OCI-LY3 (cell line): ENCODE data around the gene RAP1GDS1.

Source experiments
- H2AFZ ChIP-seq: fragments of 200-600, 300-600 bp; shearing (Covaris generic); 2 replicates; pipeline ENCODE4 v1.6.0; 2014; ENCODE audit warnings: antibody characterized with exemption, low read depth, low read length
- H3K27ac ChIP-seq: fragments of 200-600, 300-600 bp; sonication (generic); 2 replicates; pipeline ENCODE4 v1.5.1; 2014; ENCODE audit warnings: mild to moderate bottlenecking, low read length, moderate library complexity, mixed read lengths
- H3K27me3 ChIP-seq: fragments of 200-600, 300-600 bp; sonication (generic); 2 replicates; pipeline ENCODE4 v1.6.1; 2014; ENCODE audit warnings: low read depth, low read length, mixed read lengths
- H3K36me3 ChIP-seq: fragments of 200-600, 300-600 bp; sonication (generic); replicated peaks from 2 replicates; pipeline ENCODE3; 2014; ENCODE audit warnings: low read depth, low read length, mixed read lengths
- H3K4me1 ChIP-seq: fragments of 300-600, 200-600 bp; sonication (generic); 2 replicates; pipeline ENCODE4 v1.6.1; 2014; ENCODE audit warnings: low read length, mixed read lengths
- H3K4me2 ChIP-seq: fragments of 200-600, 300-600 bp; sonication (generic); 2 replicates; pipeline ENCODE4 v1.6.1; 2014; ENCODE audit warnings: low read length, mixed read lengths
- H3K4me3 ChIP-seq: fragments of 300-600, 200-600 bp; sonication (generic); 2 replicates; pipeline ENCODE4 v1.5.1; 2014; ENCODE audit warnings: antibody characterized with exemption, mild to moderate bottlenecking, low read length, moderate library complexity
- H3K79me2 ChIP-seq: fragments of 300-600, 200-600 bp; shearing (Covaris generic); 2 replicates; pipeline ENCODE4 v1.6.1; 2014; ENCODE audit warnings: mild to moderate bottlenecking, low read length, mixed read lengths
- H3K9ac ChIP-seq: fragments of 300-600, 200-600 bp; shearing (Covaris generic); 2 replicates; pipeline ENCODE4 v1.6.0; 2014; ENCODE audit warnings: mild to moderate bottlenecking, low read length, moderate library complexity
- H3K9me3 ChIP-seq: fragments of 200-600, 300-600 bp; shearing (Covaris generic); 2 replicates; pipeline ENCODE4 v1.6.1; 2014; ENCODE audit warnings: low read length, mixed read lengths; ENCODE audit not compliant: insufficient read depth
- H4K20me1 ChIP-seq: fragments of 200-600, 300-600 bp; sonication (generic); 2 replicates; pipeline ENCODE4 v1.6.1; 2016; ENCODE audit warnings: low read length, mixed read lengths; ENCODE audit not compliant: insufficient read depth
- EZH2phosphoT487 ChIP-seq: fragments of 200-600 bp; shearing (Covaris generic); IDR thresholded peaks from 2 replicates; pipeline ENCODE4 v1.6.1; 2018; ENCODE audit warnings: antibody characterized with exemption, mixed run types, low read depth
- TF ChIP-seq, protein P1 (sequence below): fragments of 200-600, 300-600 bp; sonication (generic); IDR thresholded peaks from 2 replicates; pipeline ENCODE4 v1.5.1; 2014; ENCODE audit warnings: antibody characterized with exemption, low read length, low read depth

The RAP1GDS1 gene

GRCh38 chr4:98491899-98492559 is 230.8 kb downstream of the RAP1GDS1 start:
- TF ChIP-seq, protein P1, sequence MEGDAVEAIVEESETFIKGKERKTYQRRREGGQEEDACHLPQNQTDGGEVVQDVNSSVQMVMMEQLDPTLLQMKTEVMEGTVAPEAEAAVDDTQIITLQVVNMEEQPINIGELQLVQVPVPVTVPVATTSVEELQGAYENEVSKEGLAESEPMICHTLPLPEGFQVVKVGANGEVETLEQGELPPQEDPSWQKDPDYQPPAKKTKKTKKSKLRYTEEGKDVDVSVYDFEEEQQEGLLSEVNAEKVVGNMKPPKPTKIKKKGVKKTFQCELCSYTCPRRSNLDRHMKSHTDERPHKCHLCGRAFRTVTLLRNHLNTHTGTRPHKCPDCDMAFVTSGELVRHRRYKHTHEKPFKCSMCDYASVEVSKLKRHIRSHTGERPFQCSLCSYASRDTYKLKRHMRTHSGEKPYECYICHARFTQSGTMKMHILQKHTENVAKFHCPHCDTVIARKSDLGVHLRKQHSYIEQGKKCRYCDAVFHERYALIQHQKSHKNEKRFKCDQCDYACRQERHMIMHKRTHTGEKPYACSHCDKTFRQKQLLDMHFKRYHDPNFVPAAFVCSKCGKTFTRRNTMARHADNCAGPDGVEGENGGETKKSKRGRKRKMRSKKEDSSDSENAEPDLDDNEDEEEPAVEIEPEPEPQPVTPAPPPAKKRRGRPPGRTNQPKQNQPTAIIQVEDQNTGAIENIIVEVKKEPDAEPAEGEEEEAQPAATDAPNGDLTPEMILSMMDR: no peak
- TF ChIP-seq EZH2phosphoT487: no peak
- Histone ChIP-seq H4K20me1 (0 out of 2 replicates have a peak, but pooled peaks cover 6% of the 10 kb centered on the region), H3K27ac (no peak overlapping the region), H3K4me3 (no peak overlapping the region), H2AFZ (no peak overlapping the region), H3K79me2 (no peaks in the 10 kb centered on the region), H3K9ac (no peak overlapping the region), H3K4me2 (no peak overlapping the region), H3K27me3 (no peaks in the 10 kb centered on the region), H3K36me3 (peaks cover 2% of the 10 kb centered on the region), H3K9me3 (no peaks in the 10 kb centered on the region), H3K4me1 (peaks cover 4% of the 10 kb centered on the region)

- Histone ChIP-seq H3K79me2 (no peaks in the 10 kb centered on the region), H3K9me3 (no peaks in the 10 kb centered on the region), H2AFZ (no peak overlapping the region), H3K27me3 (no peaks in the 10 kb centered on the region), H3K4me1 (peaks cover 4% of the 10 kb centered on the region), H3K4me3 (no peak overlapping the region), H3K9ac (no peak overlapping the region), H4K20me1 (0 out of 2 replicates have a peak, but pooled peaks cover 6% of the 10 kb centered on the region), H3K4me2 (peak overlapping the region; percentile 27; the same call in 1 of the 2 replicates), H3K36me3 (peaks cover 2% of the 10 kb centered on the region), H3K27ac (no peak overlapping the region)
- TF ChIP-seq, protein P1: no peak
- no peak for TF ChIP-seq EZH2phosphoT487
Measured at GRCh38 chr4:98493296-98493695, 232.1 kb downstream of the RAP1GDS1 start.
